Measurements from ENCODE around the gene QTRT2. TPM values are rescaled to one million over a fixed set of nuclear protein-coding genes. Genes with fewer than 3 reads are reported as not detected.

Gene QTRT2
- total and polyA plus RNA-seq, 4 donors: 4.3 to 11.3 (median 5.9) TPM

DNA sequence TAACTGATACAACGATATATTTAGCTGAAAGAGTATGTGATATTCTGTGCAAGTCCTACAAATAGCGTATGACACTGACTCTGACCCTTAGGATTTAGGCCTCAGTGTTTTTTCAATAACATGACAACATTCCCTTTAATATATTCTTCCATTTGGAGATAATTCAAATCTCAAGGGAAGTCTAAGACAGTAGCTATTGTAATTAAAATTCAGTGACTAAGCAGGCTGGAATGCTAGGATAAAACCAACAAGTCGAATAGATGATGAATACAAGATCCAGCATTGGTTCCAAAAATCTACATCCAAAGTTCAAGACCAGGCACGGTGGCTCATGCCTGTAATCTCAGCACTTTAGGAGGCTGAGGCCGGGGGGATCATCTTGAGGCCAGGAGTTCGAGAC, 56.2 kb downstream of the QTRT2 start:
- DNase-seq (ENCODE audit: low spot score): no peak

DNA sequence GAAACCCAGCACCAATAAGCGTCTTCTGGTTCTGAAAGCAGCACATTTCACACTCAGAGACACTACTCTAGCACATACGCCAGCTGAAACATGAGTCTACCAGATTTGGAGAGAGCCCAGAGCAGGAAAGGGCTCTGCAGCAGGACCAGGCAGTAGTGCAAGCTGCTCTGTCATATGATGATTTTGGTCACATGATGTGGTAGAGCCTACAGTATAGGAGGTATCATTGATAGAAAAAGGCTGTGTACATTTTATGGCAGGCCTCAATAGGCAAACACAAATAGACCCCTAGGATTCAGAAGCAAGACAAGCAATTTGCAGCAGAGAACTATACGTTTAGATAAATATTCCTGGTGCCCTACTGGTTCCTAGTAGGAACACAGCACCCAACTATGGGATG, 58.2 kb downstream of the QTRT2 start:
- Histone ChIP-seq H3K9me3 (ENCODE audit: control insufficient read depth in 4 of 4, low read length in 3 of 4) (no peaks in the 10 kb centered on the region), H3K4me3 (ENCODE audit: low read depth in 1 of 3, low read length in 3 of 3) (no peak overlapping the region), H3K9ac (ENCODE audit: low read depth in 1 of 2, low read length in 2 of 2) (no peak overlapping the region), H3K36me3 (ENCODE audit: control insufficient read depth in 4 of 4, insufficient read depth in 3 of 4, low read depth in 1 of 4, low read length in 3 of 4) (no peaks in the 10 kb centered on the region), H3K27me3 (ENCODE audit: control insufficient read depth in 4 of 4, insufficient read depth in 4 of 4, low read length in 3 of 4) (no peaks in the 10 kb centered on the region), H3K4me1 (ENCODE audit: control insufficient read depth in 4 of 4, insufficient read depth in 4 of 4, low read length in 3 of 4) (no peaks in the 10 kb centered on the region), H3K27ac (ENCODE audit: low read depth in 1 of 2, low read length in 2 of 2) (no peak overlapping the region)
- WGBS: 86% methylated on average over 3 of the region's 3 CpGs
- DNase-seq (ENCODE audit: low spot score): no peak
- TF ChIP-seq, protein P1, sequence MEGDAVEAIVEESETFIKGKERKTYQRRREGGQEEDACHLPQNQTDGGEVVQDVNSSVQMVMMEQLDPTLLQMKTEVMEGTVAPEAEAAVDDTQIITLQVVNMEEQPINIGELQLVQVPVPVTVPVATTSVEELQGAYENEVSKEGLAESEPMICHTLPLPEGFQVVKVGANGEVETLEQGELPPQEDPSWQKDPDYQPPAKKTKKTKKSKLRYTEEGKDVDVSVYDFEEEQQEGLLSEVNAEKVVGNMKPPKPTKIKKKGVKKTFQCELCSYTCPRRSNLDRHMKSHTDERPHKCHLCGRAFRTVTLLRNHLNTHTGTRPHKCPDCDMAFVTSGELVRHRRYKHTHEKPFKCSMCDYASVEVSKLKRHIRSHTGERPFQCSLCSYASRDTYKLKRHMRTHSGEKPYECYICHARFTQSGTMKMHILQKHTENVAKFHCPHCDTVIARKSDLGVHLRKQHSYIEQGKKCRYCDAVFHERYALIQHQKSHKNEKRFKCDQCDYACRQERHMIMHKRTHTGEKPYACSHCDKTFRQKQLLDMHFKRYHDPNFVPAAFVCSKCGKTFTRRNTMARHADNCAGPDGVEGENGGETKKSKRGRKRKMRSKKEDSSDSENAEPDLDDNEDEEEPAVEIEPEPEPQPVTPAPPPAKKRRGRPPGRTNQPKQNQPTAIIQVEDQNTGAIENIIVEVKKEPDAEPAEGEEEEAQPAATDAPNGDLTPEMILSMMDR (IDR thresholded peaks at IDR 0.05; ENCODE audit: low read depth, low read length, missing input control): no peak
- TF ChIP-seq GABPA (IDR thresholded peaks at IDR 0.05 in 1 of 2, conservative IDR thresholded peaks at IDR 0.05 in 1 of 2) (no peak), NR2F2 (IDR thresholded peaks at IDR 0.05) (no peak), HNF4A (conservative IDR thresholded peaks at IDR 0.05) (no peak), SP1 (IDR thresholded peaks at IDR 0.05) (no peak), FOXA1 (IDR thresholded peaks at IDR 0.05) (no peak)
- TF ChIP-seq, protein P2, sequence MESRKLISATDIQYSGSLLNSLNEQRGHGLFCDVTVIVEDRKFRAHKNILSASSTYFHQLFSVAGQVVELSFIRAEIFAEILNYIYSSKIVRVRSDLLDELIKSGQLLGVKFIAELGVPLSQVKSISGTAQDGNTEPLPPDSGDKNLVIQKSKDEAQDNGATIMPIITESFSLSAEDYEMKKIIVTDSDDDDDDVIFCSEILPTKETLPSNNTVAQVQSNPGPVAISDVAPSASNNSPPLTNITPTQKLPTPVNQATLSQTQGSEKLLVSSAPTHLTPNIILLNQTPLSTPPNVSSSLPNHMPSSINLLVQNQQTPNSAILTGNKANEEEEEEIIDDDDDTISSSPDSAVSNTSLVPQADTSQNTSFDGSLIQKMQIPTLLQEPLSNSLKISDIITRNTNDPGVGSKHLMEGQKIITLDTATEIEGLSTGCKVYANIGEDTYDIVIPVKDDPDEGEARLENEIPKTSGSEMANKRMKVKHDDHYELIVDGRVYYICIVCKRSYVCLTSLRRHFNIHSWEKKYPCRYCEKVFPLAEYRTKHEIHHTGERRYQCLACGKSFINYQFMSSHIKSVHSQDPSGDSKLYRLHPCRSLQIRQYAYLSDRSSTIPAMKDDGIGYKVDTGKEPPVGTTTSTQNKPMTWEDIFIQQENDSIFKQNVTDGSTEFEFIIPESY (IDR thresholded peaks at IDR 0.05): no peak
- TF ChIP-seq, protein P3, sequence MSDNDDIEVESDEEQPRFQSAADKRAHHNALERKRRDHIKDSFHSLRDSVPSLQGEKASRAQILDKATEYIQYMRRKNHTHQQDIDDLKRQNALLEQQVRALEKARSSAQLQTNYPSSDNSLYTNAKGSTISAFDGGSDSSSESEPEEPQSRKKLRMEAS (IDR thresholded peaks at IDR 0.05): no peak
- TF ChIP-seq, protein P4, sequence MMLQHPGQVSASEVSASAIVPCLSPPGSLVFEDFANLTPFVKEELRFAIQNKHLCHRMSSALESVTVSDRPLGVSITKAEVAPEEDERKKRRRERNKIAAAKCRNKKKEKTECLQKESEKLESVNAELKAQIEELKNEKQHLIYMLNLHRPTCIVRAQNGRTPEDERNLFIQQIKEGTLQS (IDR thresholded peaks at IDR 0.05): no peak

More for the DNA sequence above, 56.2 kb downstream of the QTRT2 start:
- no peaks in the 10 kb centered on the region for H3K4me1 ChIP-seq (ENCODE audit: control insufficient read depth in 4 of 4, insufficient read depth in 4 of 4, low read length in 3 of 4)
- no peak overlapping the region for H3K9ac ChIP-seq (ENCODE audit: low read depth in 1 of 2, low read length in 2 of 2)
- no peak overlapping the region for H3K4me3 ChIP-seq (ENCODE audit: low read depth in 1 of 3, low read length in 3 of 3)
- H3K36me3 ChIP-seq (ENCODE audit: control insufficient read depth in 4 of 4, insufficient read depth in 3 of 4, low read depth in 1 of 4, low read length in 3 of 4): no peaks in the 10 kb centered on the region
- WGBS: 85% methylated on average over 6 of the region's 6 CpGs
- H3K9me3 ChIP-seq (ENCODE audit: control insufficient read depth in 4 of 4, low read length in 3 of 4): no peaks in the 10 kb centered on the region
- H3K27me3 ChIP-seq (ENCODE audit: control insufficient read depth in 4 of 4, insufficient read depth in 4 of 4, low read length in 3 of 4): no peaks in the 10 kb centered on the region
- no peak overlapping the region for H3K27ac ChIP-seq (ENCODE audit: low read depth in 1 of 2, low read length in 2 of 2)
- TF ChIP-seq, protein P3 (IDR thresholded peaks at IDR 0.05): no peak
- TF ChIP-seq, protein P1 (IDR thresholded peaks at IDR 0.05; ENCODE audit: low read depth, low read length, missing input control): no peak
- TF ChIP-seq, protein P5, sequence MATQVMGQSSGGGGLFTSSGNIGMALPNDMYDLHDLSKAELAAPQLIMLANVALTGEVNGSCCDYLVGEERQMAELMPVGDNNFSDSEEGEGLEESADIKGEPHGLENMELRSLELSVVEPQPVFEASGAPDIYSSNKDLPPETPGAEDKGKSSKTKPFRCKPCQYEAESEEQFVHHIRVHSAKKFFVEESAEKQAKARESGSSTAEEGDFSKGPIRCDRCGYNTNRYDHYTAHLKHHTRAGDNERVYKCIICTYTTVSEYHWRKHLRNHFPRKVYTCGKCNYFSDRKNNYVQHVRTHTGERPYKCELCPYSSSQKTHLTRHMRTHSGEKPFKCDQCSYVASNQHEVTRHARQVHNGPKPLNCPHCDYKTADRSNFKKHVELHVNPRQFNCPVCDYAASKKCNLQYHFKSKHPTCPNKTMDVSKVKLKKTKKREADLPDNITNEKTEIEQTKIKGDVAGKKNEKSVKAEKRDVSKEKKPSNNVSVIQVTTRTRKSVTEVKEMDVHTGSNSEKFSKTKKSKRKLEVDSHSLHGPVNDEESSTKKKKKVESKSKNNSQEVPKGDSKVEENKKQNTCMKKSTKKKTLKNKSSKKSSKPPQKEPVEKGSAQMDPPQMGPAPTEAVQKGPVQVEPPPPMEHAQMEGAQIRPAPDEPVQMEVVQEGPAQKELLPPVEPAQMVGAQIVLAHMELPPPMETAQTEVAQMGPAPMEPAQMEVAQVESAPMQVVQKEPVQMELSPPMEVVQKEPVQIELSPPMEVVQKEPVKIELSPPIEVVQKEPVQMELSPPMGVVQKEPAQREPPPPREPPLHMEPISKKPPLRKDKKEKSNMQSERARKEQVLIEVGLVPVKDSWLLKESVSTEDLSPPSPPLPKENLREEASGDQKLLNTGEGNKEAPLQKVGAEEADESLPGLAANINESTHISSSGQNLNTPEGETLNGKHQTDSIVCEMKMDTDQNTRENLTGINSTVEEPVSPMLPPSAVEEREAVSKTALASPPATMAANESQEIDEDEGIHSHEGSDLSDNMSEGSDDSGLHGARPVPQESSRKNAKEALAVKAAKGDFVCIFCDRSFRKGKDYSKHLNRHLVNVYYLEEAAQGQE (IDR thresholded peaks at IDR 0.05): no peak
- TF ChIP-seq SP1 (IDR thresholded peaks at IDR 0.05): no peak
- no peak for TF ChIP-seq FOXA1 (IDR thresholded peaks at IDR 0.05)
- no peak for TF ChIP-seq RXRA (IDR thresholded peaks at IDR 0.05)
- TF ChIP-seq HNF4A (conservative IDR thresholded peaks at IDR 0.05): no peak
